NCI-H345 (cell line): ENCODE measurements around the gene CPA5.
"Not testable (repeated sequence)": the region's sequence is repeated elsewhere in the genome, so short reads cannot be mapped to it uniquely, and the experiment has no call there.

ENCODE experiments used
- DNase-seq: peaks from one replicate; lab custom pipeline; 2025; lab: John Stamatoyannopoulos, UW

The CPA5 gene

DNA sequence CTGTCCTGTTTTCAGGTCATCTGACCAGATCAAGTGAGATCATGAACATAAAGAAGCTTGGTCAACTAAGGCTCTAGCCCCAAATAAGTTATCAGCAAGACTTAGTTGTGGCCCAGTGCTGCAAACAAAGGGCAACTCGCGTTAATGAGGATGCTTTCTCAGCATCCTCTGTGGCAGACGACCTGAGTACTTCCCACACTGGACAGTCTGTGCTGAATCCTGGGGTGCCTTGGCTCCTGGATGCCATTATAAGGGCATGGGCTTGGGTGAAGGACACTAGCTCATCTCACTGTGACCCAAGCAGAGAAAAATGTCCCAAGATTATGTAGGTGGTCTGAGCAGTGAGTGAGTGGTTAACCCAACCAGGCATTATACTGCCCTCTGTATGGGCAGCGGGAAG, 13.9 kb downstream of the CPA5 start:
- DNase-seq = no peak

DNA sequence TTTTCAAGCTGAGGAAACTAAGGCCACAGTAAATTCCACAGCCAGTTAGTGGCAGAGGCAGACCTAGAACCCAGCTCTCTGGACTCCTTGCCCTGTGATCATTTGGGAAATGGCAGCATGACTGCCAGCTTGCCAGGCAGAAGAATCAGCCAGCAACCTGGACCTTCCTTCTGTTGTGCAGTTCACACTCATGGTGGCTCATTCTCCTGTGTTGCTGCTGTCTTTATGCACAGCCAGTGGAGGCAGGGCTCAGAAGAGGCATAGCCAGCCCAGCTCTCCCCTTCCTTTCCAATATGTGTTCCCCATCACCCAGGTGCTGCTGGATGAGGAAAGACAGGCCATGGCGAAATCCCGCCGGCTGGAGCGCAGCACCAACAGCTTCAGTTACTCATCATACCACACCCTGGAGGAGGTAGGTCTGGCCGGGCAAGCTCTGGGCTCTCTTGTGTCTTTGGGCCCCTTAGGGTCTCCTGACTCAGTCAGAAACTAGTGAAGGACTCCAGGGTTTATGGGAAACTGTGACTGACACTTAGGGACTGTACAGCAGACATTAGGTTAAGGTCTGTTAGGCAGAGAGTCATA, 14.8 kb downstream of the CPA5 start:
- DNase-seq = no peak

DNA sequence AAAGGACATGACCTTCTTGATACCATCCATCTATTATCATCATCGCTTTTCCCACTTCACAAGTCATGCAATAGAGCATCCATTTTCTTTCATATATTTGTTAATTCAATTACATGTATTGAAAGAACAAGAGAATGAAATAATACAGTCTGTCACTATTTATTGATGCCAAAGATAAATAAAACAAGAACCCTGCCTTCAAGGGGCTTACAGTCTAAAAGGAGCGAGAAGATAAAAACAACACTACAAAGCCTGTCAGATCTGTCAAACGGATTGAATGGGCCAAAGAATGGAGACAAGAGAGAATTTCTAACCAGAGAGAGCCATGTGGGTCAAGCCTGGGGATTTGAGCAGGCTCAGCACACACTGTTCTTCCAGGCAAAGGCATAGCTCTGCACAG, 15.9 kb downstream of the CPA5 start:
- DNase-seq = no peak

DNA sequence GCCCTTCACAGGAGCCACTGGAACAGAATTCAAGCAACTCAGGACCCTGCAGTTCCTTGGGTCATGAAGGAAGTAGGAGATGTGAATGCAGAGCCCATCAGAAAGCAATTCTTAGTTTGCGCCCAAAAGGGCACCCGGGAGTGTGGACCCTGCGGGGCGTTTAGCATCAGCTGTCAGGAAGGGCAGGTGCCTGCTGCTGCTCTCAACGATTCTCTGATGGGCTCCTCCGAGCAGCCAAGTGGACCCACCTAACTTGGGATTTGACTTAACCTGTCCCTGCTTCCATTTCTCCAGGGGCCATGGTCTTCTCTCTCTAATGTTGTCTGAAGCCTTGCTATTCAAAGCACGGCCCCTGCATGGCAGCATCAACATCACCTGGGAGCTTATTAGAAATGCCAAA, 17.1 kb downstream of the CPA5 start:
- DNase-seq = no peak

DNA sequence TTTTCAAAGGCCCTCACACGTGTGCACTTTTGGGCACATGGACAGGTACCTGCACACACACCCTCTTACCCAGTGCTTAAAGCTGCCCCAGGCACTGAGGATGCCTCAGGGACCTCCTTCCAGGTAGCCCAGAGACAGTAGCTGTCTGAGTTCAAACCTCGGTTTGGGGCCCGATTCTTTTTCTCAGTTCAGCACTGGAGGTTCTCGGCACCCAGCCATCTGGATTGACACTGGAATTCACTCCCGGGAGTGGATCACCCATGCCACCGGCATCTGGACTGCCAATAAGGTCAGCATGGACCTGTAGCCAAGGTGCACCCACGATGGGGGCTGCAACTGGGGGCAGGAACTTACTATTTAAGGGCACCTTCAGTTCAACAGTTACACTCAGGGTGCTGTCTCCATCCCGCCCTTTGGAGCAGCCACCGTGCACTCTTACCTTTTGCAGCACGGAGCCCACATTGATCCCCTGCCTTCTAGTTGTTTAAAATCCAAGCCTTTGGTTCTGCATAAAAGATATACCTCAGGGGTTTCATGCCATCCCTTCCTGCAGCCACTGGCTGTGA, 17.7 kb downstream of the CPA5 start:
- no peak for DNase-seq

DNA sequence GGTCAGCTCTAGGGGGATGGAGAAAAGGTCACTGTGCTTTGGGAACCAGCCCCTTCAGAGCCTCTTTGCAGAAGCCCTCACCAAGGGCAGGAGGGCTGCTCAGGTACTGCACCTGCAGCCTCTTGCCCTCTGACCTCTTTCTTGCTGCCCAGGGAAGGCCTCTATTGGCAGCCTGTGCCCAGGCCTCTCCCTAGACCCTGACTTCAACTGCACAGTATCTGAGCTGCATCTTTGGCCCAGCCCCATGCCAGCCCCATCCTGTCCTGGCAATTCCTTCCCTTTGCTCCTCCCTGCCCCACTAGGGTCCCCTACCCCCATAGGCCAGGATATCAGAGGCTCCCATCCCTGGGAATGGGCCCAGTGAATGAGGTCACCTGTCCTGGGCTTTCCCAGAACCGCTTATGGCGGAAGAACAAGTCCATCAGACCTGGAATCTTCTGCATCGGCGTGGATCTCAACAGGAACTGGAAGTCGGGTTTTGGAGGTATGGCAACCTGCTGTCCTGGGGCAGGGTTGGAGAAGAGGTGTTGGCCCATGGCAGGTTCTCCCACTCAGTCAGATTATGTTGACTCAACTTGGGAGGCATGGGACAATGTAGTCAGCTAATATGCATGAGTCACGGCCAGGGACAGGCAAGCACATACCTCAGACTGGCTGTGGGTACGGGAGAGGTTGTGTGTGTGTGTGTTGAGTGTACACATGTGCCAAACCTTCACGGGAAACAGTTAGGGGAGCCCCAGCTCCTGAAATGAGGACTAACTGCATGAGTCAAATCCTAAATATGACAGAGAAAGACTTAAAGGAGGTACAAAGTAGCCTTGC, 18.6 kb downstream of the CPA5 start:
- DNase-seq = no peak

DNA sequence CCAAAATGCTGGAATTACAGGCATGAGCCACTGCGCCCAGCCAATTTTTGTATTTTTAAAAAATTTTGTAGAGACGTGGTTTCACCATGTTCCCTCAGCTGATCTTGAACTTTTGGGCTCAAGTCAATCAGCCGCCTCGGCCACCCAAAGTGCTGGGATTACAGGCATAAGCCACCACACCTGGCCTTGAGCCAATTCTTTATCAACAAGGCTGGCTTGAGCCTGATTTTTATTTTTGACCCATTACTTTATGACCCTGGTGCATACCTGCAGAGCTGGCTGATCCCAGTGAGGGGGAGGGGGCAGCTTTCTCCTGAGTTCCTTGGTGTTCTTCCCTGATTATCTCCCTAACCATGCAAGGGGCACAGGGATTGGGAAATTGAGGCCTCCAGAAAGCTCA, 19.8 kb downstream of the CPA5 start:
- no peak for DNase-seq

DNA sequence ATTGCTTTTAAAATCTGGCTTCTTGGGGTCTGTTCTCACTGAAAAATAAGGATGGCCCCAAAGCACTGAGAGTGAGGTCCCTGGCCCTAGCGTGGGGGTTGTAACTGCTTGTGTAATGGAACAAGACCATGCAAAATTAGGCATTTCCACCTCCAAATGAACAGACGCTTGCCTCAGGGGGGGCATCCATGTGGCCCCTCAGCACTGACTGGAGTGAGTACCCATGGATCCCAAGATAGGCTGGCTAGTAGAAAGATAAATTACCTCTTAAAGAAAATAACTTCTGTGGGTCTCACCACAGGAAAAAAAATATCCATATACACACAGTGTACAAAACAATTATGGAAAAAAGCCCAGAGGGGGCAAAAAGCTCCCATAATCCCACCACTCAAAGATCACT, 20.5 kb downstream of the CPA5 start:
- DNase-seq = no peak

DNA sequence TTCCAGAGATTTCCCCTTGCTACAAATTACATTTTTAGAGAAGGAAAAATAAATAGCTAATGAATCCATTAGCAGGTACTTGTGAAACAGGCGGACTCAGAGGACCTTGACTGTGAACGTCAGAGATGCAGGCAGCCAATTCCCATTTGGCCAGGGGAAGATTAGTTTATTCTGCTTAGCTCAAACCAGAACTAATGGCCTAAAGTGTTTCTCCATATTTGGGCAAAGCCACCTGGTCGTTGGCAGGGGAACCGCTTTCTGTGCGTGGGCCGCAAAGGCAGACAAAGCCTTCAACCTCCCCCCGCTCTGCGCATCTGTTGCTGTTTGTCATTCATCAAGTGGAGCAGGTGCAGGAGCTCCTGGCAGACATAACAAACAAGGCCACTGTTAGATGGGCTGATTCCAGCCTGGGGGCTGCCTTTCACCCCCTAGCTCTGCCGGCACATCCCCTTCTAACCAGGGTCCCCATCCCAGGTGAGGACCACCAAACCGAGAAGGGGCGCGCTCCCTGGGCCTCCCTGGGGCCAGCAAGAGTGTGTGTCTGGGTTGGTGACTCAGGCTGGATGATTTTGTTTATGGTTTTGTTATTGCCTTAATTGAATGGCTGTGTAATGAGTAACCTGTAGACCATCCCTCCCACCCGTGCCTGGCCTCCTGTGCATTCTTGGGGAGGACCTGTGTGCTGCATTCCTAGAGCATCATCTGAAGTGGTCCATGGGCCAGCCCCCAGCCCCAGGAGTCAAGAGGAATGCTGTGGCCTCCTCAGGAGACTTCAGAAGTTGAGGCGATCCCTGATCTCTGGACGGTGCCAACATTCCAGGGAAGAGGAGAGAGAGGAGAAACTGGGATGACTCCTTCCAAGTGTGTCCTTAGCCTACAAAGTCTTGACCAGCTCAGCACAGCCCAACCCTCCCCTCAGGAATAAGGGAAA, 21.2 kb downstream of the CPA5 start:
- DNase-seq = peak; percentile 98

DNA sequence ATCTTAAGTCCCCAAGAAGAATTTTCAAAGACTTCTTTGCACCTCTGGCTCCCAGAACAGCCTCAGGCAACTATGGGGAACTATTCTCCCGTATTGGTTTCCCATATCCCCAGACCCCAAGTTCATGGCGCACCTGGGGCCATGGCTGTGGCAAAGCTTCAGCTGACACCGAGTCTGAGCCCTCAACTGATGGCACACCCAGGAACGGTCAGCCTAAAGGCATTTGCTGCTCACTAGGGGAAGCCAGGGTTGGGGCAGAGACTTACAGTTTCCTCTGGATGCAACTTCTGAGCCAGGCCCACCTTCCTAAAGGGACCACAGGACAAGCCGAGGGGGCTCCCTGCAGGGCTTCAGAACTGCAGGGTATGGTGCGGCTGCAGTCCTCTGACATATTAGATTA, 21.9 kb downstream of the CPA5 start:
- no peak for DNase-seq

DNA sequence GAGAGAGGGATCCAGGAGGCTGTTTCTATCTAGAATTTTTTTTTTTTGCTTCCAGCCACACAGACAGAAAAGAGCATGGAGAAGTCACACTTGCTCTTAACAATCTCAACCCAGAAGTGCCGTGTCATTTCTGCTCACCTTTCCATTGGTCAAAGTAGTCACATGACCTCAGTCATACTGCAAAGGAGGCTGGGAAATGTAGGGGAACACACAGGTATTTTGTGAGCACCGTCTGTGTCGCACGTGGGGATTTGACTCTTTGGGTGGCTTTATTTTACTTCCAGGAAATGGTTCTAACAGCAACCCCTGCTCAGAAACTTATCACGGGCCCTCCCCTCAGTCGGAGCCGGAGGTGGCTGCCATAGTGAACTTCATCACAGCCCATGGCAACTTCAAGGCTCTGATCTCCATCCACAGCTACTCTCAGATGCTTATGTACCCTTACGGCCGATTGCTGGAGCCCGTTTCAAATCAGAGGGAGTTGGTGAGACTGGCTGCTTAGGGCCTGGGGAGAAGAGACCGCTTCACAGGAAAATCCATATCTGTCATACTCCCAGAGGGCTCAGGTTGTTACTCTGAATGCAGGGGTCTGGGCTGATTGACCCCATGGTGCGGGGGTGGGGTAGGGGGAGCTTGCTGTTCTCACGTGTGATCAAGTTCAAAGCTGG, 22.6 kb downstream of the CPA5 start:
- DNase-seq = no peak

DNA sequence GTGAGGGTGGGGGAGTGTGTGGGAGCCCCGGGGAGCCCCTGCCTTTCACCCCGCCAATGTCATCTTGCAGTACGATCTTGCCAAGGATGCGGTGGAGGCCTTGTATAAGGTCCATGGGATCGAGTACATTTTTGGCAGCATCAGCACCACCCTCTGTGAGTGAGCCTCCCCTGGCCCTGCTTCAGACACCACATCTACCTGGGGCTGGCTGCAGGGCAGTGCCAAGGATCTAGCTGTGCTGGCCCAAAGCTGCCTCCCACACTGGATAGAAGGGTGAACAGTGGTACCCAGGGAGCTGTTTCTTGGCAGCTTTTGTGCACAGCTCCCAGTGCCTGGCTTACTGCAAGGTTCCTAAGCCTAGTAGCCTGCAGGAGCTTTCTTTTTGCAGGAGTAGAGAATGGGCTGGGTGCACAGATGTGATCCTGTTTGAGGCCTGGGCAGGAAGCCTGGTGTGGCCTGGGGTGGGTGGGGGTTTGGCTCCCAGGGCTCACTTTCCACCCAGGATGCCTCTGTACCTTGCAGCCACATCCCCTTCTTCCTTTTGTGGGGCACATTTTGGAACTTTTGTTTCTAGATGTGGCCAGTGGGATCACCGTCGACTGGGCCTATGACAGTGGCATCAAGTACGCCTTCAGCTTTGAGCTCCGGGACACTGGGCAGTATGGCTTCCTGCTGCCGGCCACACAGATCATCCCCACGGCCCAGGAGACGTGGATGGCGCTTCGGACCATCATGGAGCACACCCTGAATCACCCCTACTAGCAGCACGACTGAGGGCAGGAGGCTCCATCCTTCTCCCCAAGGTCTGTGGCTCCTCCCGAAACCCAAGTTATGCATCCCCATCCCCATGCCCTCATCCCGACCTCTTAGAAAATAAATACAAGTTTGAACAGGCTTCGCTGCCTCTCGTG, 23.5 kb downstream of the CPA5 start:
- DNase-seq = no peak

DNA sequence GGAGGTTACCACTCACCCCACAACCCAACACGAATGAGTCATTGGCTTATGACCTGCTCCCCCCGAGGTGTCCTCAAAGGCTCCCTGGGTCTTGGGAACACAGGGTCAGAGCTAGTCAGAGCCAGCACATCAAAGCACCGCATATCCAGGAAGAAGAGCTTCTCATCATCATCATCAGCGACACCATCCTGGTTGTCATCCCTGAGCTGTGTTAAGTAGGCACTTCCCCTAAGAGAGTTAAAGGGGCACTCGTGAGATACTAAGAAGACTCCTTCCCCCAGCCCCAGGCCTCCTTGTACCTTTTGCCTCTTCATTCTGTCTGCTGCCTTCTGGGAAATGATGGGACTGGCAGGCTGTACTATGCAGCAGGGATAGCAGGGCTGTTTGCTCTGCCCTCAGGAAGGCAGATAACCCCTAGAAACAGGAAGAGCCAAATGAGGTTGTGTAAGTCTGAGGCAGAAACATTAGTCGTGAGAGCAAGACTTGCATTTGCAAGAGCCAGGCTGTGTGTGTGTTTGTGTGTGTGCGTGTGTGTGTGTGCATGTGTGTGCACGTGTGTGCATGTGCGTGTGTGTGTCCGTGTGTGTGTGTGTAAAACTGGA, 24.6 kb downstream of the CPA5 start:
- DNase-seq = peak; percentile 14

DNA sequence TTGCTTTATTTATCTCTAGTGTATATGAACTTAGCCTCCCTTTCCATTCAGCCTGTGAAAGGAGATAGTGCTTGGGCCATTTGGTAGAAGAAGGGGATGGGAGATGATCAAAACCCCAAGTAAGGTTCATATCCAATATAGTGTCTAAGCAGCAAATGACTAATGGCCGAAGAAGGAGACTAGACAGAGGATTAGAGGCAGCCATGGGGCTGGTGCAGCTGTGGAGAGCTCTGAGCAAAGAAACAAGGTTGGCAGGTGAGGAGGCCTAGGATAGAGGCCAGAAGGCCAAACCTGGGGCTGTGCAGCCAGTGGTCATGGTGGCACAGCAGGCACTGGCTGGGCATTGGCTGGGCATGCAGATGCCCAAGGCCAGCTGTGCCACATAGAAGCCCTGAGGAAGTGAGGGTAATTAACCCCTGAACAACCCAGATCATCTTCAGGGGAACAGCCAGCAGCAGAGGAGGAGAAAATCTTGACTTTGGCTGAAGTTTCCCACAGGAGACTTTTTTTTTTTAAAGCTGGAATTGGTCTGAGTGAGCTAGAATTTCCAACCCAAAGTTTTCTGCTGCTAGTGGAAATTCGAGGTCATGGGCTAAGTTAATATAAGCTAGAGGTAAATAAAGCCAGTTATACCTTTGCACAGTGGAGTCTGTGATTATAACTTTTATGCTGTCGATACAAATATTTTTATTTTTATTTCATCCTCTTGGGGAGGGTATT, 25.4 kb downstream of the CPA5 start:
- no peak for DNase-seq

DNA sequence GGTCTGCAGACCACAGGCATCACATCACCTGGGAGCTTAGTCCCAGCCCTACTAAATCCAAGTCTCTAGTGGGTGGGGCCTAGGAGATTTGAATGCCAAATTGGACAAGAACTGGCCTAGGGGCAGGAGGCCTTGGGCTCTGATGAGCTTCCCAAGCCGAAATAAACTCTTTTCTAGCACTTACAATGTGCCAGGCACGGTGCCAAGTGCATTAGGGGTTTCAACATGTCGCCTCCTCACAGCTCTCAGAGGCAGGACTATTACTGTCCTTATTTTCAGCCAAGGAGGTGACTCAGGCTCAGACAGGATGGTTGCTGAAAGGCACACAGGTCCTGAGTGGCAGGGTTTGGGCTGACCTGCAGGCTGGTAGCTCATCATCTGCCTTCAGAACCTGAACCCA, 26.4 kb downstream of the CPA5 start:
- peak; percentile 10 for DNase-seq

DNA sequence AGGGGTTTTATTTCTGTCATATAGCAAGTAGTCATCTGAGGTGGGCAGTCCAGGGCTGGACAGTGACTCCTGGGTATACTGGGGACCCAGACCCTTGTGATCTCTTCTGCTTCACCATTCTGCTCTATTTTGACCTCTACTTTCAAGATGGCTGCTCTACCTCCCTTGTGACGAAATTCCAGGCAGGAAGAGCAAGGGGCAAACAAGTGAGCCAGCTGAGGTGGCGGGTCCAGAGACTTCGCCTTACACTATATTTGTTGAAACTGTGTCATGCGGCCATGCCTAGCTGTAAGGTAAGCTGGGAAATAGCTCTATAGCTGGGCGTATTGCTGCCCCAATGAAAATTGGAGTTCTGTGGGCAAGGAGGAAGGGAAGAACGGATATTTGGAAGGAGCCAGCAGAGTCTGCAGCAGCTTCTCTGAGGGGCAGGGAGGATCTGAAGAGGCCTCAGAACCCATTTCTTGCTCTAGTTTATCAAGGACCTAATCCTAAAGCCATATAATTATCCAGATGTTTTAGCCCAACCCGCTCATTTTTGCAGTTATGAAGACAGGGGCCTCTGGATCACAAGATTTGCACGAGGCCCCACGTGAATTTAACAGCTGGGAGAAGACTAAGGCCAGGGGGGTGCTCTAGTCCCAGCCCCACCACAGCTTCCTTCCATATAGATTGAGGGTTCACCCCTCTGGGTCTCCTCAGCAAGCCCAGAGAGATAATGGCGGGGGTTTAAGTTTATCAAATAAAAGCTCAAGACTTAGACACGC, 28.0 kb downstream of the CPA5 start:
- no peak for DNase-seq

DNA sequence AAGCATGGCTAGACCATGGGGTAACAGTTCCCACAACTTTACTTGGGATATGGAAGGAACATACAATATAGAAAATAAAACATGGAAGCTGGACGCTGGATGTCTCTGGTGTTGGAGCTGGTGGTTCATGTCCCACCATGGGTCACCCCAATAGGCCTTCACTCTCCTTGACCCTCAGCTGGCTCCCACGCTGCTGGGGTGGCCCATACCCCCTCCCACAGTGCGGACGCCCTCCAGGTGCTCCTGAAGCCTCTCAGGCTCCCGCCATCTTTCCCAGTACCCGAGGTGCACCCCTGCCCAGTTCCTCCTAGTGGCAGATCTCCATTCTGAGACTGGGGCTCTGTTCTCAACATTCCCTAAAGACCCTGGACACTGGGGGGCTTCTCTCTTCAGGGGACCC, 29.9 kb downstream of the CPA5 start:
- DNase-seq = no peak

DNA sequence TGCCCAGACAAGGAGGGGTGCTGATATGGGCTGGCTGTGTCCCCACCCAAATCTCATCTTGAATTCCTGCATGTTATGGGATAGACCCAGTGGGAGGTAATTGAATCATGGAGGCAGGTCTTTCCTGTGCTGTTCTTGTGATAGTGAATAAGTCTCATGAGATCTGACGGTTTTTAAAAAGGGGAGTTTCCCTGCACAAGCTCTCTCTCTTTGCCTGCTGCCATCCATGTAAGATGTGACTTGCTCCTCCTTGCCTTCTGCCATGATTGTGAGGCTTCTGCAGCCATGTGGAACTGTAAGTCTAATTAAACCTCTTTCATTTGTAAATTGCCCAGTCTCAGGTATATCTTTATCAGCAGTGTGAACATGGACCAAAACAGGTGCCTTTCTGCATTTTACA, 31.8 kb downstream of the CPA5 start:
- DNase-seq = not testable (repeated sequence)

DNA sequence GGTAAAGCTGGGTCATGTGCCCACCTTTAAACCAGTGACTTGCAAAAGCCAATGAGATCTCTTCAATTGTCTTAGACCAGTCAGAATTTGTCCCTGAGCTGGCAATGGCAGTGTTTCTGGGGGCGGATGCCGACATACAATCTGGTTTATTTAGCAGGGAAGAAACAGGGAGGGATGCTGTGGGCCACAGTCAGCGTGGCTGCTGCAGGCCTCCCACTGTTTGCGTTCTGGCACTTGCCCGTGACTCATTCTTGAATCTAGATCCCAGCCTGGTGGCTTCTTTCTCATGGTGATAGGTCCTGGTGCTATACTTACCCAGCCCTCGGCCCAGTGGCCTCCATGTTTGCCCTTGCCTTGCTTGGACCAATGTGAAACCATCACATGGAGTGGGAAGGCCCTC, 32.6 kb downstream of the CPA5 start:
- no peak for DNase-seq
